ENCODE results near the gene ICA1L. TPM values are rescaled to one million over a fixed set of nuclear protein-coding genes. Genes with fewer than 3 reads are reported as not detected.
"Not testable (repeated sequence)": the region's sequence is repeated elsewhere in the genome, so short reads cannot be mapped to it uniquely, and the experiment has no call there.

The ICA1L gene
- total RNA-seq, result 12.9 and 15.1 TPM in 2 replicates
- long read RNA-seq, partial matches to known transcripts, result 2 of 12 reads
- long read RNA-seq, other reads (novel, unspliced or antisense), result 10 of 12 reads

DNA sequence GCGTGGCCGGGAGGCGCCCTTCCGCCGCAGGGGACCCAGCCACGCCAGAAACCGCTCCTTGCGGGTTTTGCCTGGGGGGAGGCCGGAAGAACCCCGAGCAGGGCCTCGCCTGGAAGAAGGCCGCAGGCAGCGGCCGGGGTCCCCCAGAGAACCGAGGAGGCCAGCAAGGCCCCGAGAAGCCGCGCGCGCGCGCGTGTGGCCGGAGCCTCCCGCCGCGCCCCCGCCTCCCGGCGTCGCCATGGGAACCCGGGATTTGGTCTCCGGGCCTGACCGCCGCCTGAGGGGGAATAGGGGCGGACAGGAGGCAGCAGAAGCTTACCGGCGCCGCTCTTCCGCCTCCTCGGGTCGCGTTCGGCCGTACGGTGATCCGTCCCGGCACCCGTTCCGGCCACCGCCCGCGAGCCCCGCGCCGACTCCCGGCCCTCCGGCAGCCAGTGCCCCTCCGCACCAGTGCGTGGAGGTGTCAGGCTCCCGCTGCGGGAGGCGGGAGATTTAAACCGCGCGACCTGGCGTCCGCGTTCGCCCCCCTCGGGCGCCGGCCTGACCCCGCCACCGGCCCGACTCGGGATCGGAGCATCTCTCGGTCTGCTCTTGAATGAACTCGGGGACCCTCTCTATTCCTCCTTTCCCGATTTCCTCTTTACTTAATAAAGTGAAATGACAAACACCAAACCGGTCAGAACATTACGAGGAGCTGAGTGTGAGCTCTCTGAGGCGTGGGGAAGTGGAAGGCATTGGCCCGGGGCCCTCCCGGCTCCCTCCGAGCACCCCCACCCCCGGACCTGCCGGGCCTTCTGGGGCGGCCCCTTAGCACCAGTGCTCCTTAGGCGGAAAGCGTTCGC lies at the start of gene ICA1L:
TSS of gene ICA1L (minus strand) at position 467 of the 842 bp plus-strand sequence. CDS start 42,757 bp downstream, outside the sequence.
- no peaks in the 10 kb centered on the region for H3K27me3 Mint-ChIP-seq (ENCODE audit: low read depth)
- no peaks in the 10 kb centered on the region for H3K36me3 Mint-ChIP-seq (ENCODE audit: low read depth)
- peak; percentile 81 for DNase-seq (ENCODE audit: low read depth, low spot score)
- peak within 1 kb of the TSS; percentile 94 for H3K4me3 Mint-ChIP-seq
- peaks cover 18% of the 10 kb centered on the region for H3K4me1 Mint-ChIP-seq
- TF ChIP-seq, protein P1, sequence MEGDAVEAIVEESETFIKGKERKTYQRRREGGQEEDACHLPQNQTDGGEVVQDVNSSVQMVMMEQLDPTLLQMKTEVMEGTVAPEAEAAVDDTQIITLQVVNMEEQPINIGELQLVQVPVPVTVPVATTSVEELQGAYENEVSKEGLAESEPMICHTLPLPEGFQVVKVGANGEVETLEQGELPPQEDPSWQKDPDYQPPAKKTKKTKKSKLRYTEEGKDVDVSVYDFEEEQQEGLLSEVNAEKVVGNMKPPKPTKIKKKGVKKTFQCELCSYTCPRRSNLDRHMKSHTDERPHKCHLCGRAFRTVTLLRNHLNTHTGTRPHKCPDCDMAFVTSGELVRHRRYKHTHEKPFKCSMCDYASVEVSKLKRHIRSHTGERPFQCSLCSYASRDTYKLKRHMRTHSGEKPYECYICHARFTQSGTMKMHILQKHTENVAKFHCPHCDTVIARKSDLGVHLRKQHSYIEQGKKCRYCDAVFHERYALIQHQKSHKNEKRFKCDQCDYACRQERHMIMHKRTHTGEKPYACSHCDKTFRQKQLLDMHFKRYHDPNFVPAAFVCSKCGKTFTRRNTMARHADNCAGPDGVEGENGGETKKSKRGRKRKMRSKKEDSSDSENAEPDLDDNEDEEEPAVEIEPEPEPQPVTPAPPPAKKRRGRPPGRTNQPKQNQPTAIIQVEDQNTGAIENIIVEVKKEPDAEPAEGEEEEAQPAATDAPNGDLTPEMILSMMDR (conservative IDR thresholded peaks at IDR 0.05), result no peak
- H3K27ac Mint-ChIP-seq (ENCODE audit: unreplicated experiment), result peak within 1 kb of the TSS; percentile 91
- no peaks in the 10 kb centered on the region for H3K9me3 Mint-ChIP-seq

DNA sequence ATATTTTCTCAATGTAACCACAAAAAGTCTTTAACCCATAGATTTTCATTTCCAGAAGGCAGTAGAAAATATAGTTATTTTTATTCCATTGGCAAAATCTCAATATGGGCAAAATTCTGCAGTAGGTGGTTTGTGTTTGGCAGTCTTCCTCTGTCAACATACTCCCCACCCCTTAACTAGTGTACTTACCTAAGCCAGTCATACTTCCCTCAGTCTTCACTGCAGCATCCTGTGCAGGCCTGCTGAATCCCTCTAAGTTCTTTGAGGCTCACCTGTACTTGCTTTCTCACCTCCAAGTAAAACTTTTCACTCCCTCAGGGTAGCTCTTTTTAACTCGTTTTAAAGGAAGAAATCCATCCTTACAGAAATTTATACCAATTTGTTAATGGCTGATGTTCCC lies 47.3 kb upstream of the ICA1L start:
- no peak for DNase-seq (ENCODE audit: low read depth, low spot score)
- Mint-ChIP-seq H3K4me1 (no peaks in the 10 kb centered on the region), H3K27ac (ENCODE audit: unreplicated experiment) (no peak overlapping the region), H3K27me3 (ENCODE audit: low read depth) (no peaks in the 10 kb centered on the region), H3K9me3 (peaks cover 4% of the 10 kb centered on the region), H3K4me3 (no peak overlapping the region), H3K36me3 (ENCODE audit: low read depth) (peaks cover 5% of the 10 kb centered on the region)
- TF ChIP-seq, protein P1 (conservative IDR thresholded peaks at IDR 0.05), result no peak

DNA sequence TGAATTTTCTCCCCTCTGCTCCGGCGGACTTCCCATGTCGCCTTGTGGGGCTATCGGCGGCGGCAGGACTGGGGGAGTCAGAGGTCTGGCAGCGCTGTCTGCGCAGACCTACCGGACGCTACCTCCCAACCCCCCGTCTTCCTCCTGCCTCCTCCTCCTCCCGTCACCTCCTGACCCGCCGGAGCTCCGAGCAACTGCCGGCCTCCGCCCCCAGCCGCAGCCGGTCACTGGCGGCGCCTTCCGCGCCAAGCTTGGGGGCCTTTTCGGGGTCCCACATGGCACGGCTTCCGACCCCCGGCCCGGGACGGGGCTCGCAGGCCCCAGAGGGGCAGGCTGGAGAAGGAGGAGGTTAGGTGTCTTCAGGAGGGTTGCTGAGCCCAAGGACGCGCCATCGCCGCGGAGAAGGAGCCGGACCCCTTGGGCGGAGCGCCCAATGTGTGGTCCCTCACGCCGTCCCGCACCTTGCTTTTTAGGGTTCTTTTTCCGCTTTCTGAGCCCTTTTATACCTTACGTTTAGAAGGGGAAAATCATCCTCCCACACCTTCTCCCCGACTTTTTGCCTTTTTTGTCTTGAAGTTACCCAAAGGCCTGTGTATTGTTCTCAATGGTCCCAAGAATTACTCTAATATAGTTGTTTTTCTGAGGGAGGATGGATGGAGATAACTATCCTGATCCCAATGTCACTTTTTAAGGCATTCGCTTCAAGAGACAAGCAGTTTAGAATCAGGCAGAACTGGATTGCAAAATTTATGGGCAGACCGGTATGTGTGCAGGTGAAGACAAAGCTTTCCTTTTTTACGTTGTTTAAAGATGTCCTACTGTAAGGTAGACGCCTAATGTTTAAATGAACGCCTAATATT lies 41.0 kb upstream of the ICA1L start:
- H3K36me3 Mint-ChIP-seq (ENCODE audit: low read depth); H3K9me3 Mint-ChIP-seq; H3K27me3 Mint-ChIP-seq (ENCODE audit: low read depth); DNase-seq (ENCODE audit: low read depth, low spot score): not testable (repeated sequence)
- Mint-ChIP-seq H3K4me1 (peaks cover 46% of the 10 kb centered on the region), H3K27ac (ENCODE audit: unreplicated experiment) (peak overlapping the region; percentile 99), H3K4me3 (peak overlapping the region; percentile 99)

DNA sequence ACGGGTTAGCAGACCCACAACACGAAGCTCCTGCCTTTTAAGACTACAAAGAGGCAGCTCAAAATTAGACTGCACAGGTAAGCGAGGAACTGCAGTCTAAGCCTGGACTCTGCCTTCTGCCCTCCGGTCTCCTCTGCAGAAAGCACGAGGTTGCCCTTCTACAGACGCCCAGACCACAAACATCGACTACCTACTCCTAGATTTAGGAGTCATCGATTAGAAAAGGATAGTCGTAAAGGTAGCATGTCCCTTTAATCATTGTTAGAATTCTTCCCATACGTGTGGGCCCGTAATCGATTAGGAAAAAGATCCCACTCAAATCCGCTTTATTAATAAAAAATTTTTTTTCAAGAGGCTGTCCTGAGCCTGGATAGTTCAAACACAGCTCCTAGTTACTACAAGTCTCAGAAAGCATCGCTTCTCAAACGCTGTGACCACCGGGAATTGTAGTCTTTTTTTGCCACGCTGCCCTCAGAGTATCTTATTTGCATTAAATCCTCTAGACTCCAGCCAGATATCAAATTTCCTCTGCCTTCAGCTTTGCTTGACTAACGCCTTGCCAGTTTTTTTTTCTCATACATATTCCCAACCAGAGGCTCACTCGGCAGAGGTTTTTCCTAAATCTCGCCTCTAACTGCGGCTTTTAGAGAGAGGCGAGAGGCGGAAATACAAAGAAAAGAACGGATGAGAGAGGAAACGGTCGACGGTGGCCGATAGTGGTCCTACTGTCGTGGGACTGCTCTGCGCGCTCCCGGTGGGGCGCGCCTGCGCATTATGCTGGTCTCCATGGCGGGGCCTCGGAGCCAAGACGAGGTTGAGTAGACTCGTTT lies 40.2 kb upstream of the ICA1L start, which contains the start of the genes CARF and WDR12:
TSS of gene CARF (plus strand) at position 764 of the 830 bp plus-strand sequence. CDS start 29,628 bp downstream, outside the sequence.
TSS of gene WDR12 (minus strand) at position 162 of the 830 bp plus-strand sequence. CDS start 197 bp downstream, outside the sequence.
- TF ChIP-seq, protein P1 (conservative IDR thresholded peaks at IDR 0.05), result no peak
- Mint-ChIP-seq H3K4me1 (peaks cover 46% of the 10 kb centered on the region), H3K4me3 (peak within 1 kb of the TSS; percentile 99), H3K9me3 (no peaks in the 10 kb centered on the region), H3K27ac (ENCODE audit: unreplicated experiment) (peak within 1 kb of the TSS; percentile 99), H3K36me3 (ENCODE audit: low read depth) (no peaks in the 10 kb centered on the region), H3K27me3 (ENCODE audit: low read depth) (no peaks in the 10 kb centered on the region)
- peak; percentile 83 for DNase-seq (ENCODE audit: low read depth, low spot score)

DNA sequence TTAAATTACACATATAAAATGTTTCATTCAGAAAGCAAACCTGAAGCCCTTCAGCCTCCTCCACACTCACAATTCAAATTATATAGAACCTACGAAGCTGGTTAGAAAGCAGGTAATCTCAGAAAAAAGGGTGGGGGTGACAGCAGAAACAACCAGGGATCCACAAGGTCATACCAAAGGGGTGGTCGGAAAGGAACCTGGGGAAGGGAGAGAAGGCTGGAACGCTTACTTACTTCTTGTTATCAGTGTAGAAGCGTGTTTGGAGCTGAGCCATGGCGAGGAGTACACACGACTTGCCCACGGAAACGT lies 39.6 kb upstream of the ICA1L start:
- Mint-ChIP-seq H3K36me3 (ENCODE audit: low read depth) (peaks cover 4% of the 10 kb centered on the region), H3K4me1 (peaks cover 46% of the 10 kb centered on the region), H3K27ac (ENCODE audit: unreplicated experiment) (peak overlapping the region; percentile 99), H3K27me3 (ENCODE audit: low read depth) (no peaks in the 10 kb centered on the region), H3K9me3 (no peaks in the 10 kb centered on the region), H3K4me3 (peak overlapping the region; percentile 99)
- DNase-seq (ENCODE audit: low read depth, low spot score), result no peak
- TF ChIP-seq, protein P1 (conservative IDR thresholded peaks at IDR 0.05), result no peak

Measured in neural crest cell (in vitro differentiated cells).